ENCODE data around the gene MAP2. TPM values are rescaled to one million over a fixed set of nuclear protein-coding genes. Genes with fewer than 3 reads are reported as not detected.
A peak's percentile ranks its signal among the peaks of the same experiment; 100 is the strongest.

The MAP2 gene
- total and polyA plus RNA-seq, 8 donors = 2.1 to 24.6 (median 11.8) TPM

GRCh38 chr2:209663139-209663538, 239.3 kb downstream of the MAP2 start:
- Histone ChIP-seq H3K36me3 (no peaks in the 10 kb centered on the region), H3K4me3 (no peak overlapping the region), H3K27me3 (no peaks in the 10 kb centered on the region), H3K27ac (no peak overlapping the region), H3K9me3 (no peaks in the 10 kb centered on the region), H3K4me1 (no peaks in the 10 kb centered on the region)
- no peak for TF ChIP-seq POLR2A (IDR thresholded peaks at IDR 0.05)
- intact Hi-C loops (cut with DNase I; ENCODE audit: low total_unique reads) = no loop called here
- 14 to 54% (median 40%) methylated on average over 5 of the region's 5 CpGs for WGBS, 5 donors
- DNase-seq = peak in 1 of 2 donors; percentile 23

GRCh38 chr2:209663656-209664055, 239.8 kb downstream of the MAP2 start:
- DNase-seq = no peak
- no peaks in the 10 kb centered on the region for H3K9me3 ChIP-seq
- H3K27me3 ChIP-seq = no peaks in the 10 kb centered on the region
- WGBS, 5 donors = 84 to 91% (median 85%) methylated on average over 4 of the region's 4 CpGs
- H3K36me3 ChIP-seq = no peaks in the 10 kb centered on the region
- H3K4me1 ChIP-seq = no peaks in the 10 kb centered on the region
- no peak overlapping the region for H3K27ac ChIP-seq
- TF ChIP-seq EP300 (IDR thresholded peaks at IDR 0.05) = no peak
- TF ChIP-seq CTCF (IDR thresholded peaks at IDR 0.05) = no peak
- no peak for TF ChIP-seq POLR2A (IDR thresholded peaks at IDR 0.05)
- TF ChIP-seq POLR2AphosphoS5 (IDR thresholded peaks at IDR 0.05) = no peak
- H3K4me3 ChIP-seq = no peak overlapping the region
- intact Hi-C loops (cut with DNase I; ENCODE audit: low total_unique reads) = no loop called here

- TF ChIP-seq POLR2AphosphoS5 (IDR thresholded peaks at IDR 0.05) (no peak), EP300 (IDR thresholded peaks at IDR 0.05) (no peak), CTCF (IDR thresholded peaks at IDR 0.05) (no peak), POLR2A (IDR thresholded peaks at IDR 0.05) (no peak)
- no peak for DNase-seq
- Histone ChIP-seq H3K9me3 (no peaks in the 10 kb centered on the region), H3K27ac (no peak overlapping the region), H3K36me3 (no peaks in the 10 kb centered on the region), H3K4me1 (no peaks in the 10 kb centered on the region), H3K4me3 (no peak overlapping the region), H3K27me3 (no peaks in the 10 kb centered on the region)
- WGBS, 5 donors = 46 to 75% (median 61%) methylated on average over 1 of the region's 1 CpG
- intact Hi-C loops (cut with DNase I; ENCODE audit: low total_unique reads) = no loop called here
Observed at GRCh38 chr2:209666296-209666695, 242.4 kb downstream of the MAP2 start.

- H3K27ac ChIP-seq = no peak overlapping the region
- no peaks in the 10 kb centered on the region for H3K4me1 ChIP-seq
- intact Hi-C loops (cut with DNase I; ENCODE audit: low total_unique reads) = no loop called here
- TF ChIP-seq EP300 (IDR thresholded peaks at IDR 0.05) (no peak), CTCF (IDR thresholded peaks at IDR 0.05) (no peak), POLR2AphosphoS5 (IDR thresholded peaks at IDR 0.05) (no peak), POLR2A (IDR thresholded peaks at IDR 0.05) (no peak)
- no peak overlapping the region for H3K4me3 ChIP-seq
- peak in 1 of 2 donors; percentile 33 for DNase-seq
- H3K36me3 ChIP-seq = no peaks in the 10 kb centered on the region
- no peaks in the 10 kb centered on the region for H3K9me3 ChIP-seq
- H3K27me3 ChIP-seq = no peaks in the 10 kb centered on the region
- WGBS, 5 donors = 79 to 87% (median 85%) methylated on average over 7 of the region's 7 CpGs
Observed at GRCh38 chr2:209671020-209671680, 247.3 kb downstream of the MAP2 start.

- TF ChIP-seq EP300 (IDR thresholded peaks at IDR 0.05) (no peak), CTCF (IDR thresholded peaks at IDR 0.05) (no peak), POLR2A (IDR thresholded peaks at IDR 0.05) (no peak), POLR2AphosphoS5 (IDR thresholded peaks at IDR 0.05) (no peak)
- H3K27me3 ChIP-seq = no peaks in the 10 kb centered on the region
- H3K27ac ChIP-seq = no peak overlapping the region
- intact Hi-C loops (cut with DNase I; ENCODE audit: low total_unique reads) = no loop called here
- no peak overlapping the region for H3K4me3 ChIP-seq
- no peaks in the 10 kb centered on the region for H3K36me3 ChIP-seq
- H3K9me3 ChIP-seq = no peaks in the 10 kb centered on the region
- no peaks in the 10 kb centered on the region for H3K4me1 ChIP-seq
- no peak for DNase-seq
Observed at GRCh38 chr2:209673811-209674210, 250.0 kb downstream of the MAP2 start.
